Stimulated activated CD8-positive, alpha-beta memory T cell treated with anti-CD3 and anti-CD28 coated beads, Interleukin-15, amount 100 ng/mL, for 4 hours (primary cell): ENCODE results near the gene EIF4H.
A peak's percentile ranks its signal among the peaks of the same experiment; 100 is the strongest.
"Not testable (repeated sequence)": the region's sequence is repeated elsewhere in the genome, so short reads cannot be mapped to it uniquely, and the experiment has no call there.

Source experiments
- DNase-seq, 2 donors: peaks; one replicate each; pipeline ENCODE4 v3.0.0-alpha.2; 2020; ENCODE audit warnings: low read depth in 2 of 2

Gene EIF4H

GRCh38 chr7:74199551-74200355, 25.6 kb downstream of the EIF4H start:
- DNase-seq: no peak

GRCh38 chr7:74202841-74203556, 28.8 kb downstream of the EIF4H start:
- no peak for DNase-seq

- no peak for DNase-seq
Measured at GRCh38 chr7:74203956-74204618, 29.9 kb downstream of the EIF4H start.

- not testable (repeated sequence) for DNase-seq
Measured at GRCh38 chr7:74206052-74206451, 31.9 kb downstream of the EIF4H start.

- DNase-seq: peak; percentile 45
Measured at GRCh38 chr7:74206589-74207120, 32.5 kb downstream of the EIF4H start.

- no peak for DNase-seq
Measured at GRCh38 chr7:74207586-74207985, 33.4 kb downstream of the EIF4H start.

- DNase-seq: not testable (repeated sequence)
Measured at GRCh38 chr7:74208241-74208640, 34.1 kb downstream of the EIF4H start.

- DNase-seq: no peak
Measured at GRCh38 chr7:74212661-74213060, 38.5 kb downstream of the EIF4H start.

- DNase-seq: no peak
Measured at GRCh38 chr7:74214816-74215630, 40.9 kb downstream of the EIF4H start.

GRCh38 chr7:74215921-74216320, 41.8 kb downstream of the EIF4H start:
- no peak for DNase-seq

GRCh38 chr7:74216361-74216761, 42.2 kb downstream of the EIF4H start:
- DNase-seq: no peak

GRCh38 chr7:74217455-74218342, 43.5 kb downstream of the EIF4H start:
- DNase-seq: no peak

GRCh38 chr7:74218343-74218698, 44.2 kb downstream of the EIF4H start:
- no peak for DNase-seq

- DNase-seq: no peak
Measured at GRCh38 chr7:74219416-74219815, 45.3 kb downstream of the EIF4H start.

GRCh38 chr7:74220229-74220628, 46.1 kb downstream of the EIF4H start:
- no peak for DNase-seq

GRCh38 chr7:74221713-74222112, 47.6 kb downstream of the EIF4H start:
- no peak for DNase-seq

GRCh38 chr7:74222851-74223710, 48.9 kb downstream of the EIF4H start:
- DNase-seq: no peak

- no peak for DNase-seq
Measured at GRCh38 chr7:74223711-74224510, 49.8 kb downstream of the EIF4H start.

- DNase-seq: no peak
Measured at GRCh38 chr7:74224511-74224832, 50.3 kb downstream of the EIF4H start.
